Measurements from ENCODE around the gene CCR5. TPM values are rescaled to one million over a fixed set of nuclear protein-coding genes. Genes with fewer than 3 reads are reported as not detected.

Gene CCR5
- total RNA-seq, 8 experiments from 2014 or later, result 0.09 to 0.81 (median 0.40) TPM; not detected in 4

- ATAC-seq (replicated peaks in 6 of 8), result peak in 1 of 8 experiments; percentile 26
- H3K4me1 ChIP-seq (replicated peaks in 1 of 2), result peaks cover 0 to 3% of the 10 kb centered on the region in 2 donors
- in situ Hi-C loops (cut with MboI; ENCODE audit: low pct_unique_long_range_greater_than_20kb in 2 of 9, low sequenced_read_pairs in 9 of 9, unreplicated experiment in 9 of 9), result no loop called here
- WGBS, 10 experiments, result 29 to 100% (median 87%) methylated on average over 1 to 10 of the region's 11 CpGs
- no peak overlapping the region for H3K4me3 ChIP-seq
- no peak overlapping the region for H3K27ac ChIP-seq
Observed at GRCh38 chr3:46405301-46406019, 34.7 kb downstream of the CCR5 start.

DNA sequence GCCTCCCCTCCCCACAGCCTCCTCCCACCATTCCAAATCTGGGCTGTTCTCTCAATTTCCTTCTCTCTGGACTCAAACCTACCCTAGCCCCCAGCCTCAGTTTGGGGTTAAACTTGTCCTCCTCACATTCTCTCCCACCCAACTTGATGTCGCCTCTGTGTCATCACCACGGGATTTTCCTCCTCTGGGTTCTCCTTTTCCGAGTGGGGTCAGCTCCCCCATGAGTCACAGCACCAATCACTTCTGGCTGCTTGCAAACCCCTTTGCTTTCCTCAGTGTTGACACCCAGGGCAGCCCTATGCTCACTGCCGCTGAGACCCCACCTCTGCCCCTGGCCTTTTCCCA lies 35.7 kb downstream of the CCR5 start:
- ATAC-seq (replicated peaks in 6 of 8), result peak in 1 of 8 experiments; percentile 41
- no peak overlapping the region for H3K27ac ChIP-seq
- in situ Hi-C loops (cut with MboI; ENCODE audit: low pct_unique_long_range_greater_than_20kb in 2 of 9, low sequenced_read_pairs in 9 of 9, unreplicated experiment in 9 of 9), result no loop called here
- H3K4me3 ChIP-seq, result no peak overlapping the region
- H3K4me1 ChIP-seq (replicated peaks in 1 of 2), result no peaks in the 10 kb centered on the region
- 80 to 89% methylated on average over 1 to 2 of the region's 4 CpGs; no CpG with 5 or more reads in 8 of the 10 experiments for WGBS, 10 experiments

GRCh38 chr3:46406788-46407611 lies 36.3 kb downstream of the CCR5 start, which contains the start of the genes CCR5AS and CCRL2:
Gene CCR5AS (minus strand): TSS chr3:46407066.
Gene CCRL2 (plus strand): TSS chr3:46407259. CDS start chr3:46408080, 821 bp downstream.
- Histone ChIP-seq H3K27ac (no peak within 1 kb of the TSS), H3K4me3 (no peak within 1 kb of the TSS), H3K4me1 (replicated peaks in 1 of 2) (no peaks in the 10 kb centered on the region)
- 47 to 100% (median 67%) methylated on average over 1 to 8 of the region's 20 CpGs for WGBS, 10 experiments
- in situ Hi-C loops (cut with MboI; ENCODE audit: low pct_unique_long_range_greater_than_20kb in 2 of 9, low sequenced_read_pairs in 9 of 9, unreplicated experiment in 9 of 9), result no loop called here
- peak in 3 of 8 experiments; percentile 39 to 91 (median 89) for ATAC-seq (replicated peaks in 6 of 8)

DNA sequence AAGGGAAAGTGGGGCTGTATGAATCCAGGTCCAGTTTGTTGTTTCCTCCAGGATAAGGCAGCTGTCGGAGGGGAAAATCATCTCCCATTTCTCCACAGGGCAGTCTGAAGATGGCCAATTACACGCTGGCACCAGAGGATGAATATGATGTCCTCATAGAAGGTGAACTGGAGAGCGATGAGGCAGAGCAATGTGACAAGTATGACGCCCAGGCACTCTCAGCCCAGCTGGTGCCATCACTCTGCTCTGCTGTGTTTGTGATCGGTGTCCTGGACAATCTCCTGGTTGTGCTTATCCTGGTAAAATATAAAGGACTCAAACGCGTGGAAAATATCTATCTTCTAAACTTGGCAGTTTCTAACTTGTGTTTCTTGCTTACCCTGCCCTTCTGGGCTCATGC lies 37.2 kb downstream of the CCR5 start:
- WGBS, 10 experiments, result 7 to 100% (median 84%) methylated on average over 1 to 7 of the region's 7 CpGs; no CpG with 5 or more reads in 2 of the 10 experiments
- in situ Hi-C loops (cut with MboI; ENCODE audit: low pct_unique_long_range_greater_than_20kb in 2 of 9, low sequenced_read_pairs in 9 of 9, unreplicated experiment in 9 of 9), result no loop called here
- peak in 2 of 8 experiments; percentile 23 to 42 for ATAC-seq (replicated peaks in 6 of 8)
- Histone ChIP-seq H3K4me1 (replicated peaks in 1 of 2) (no peaks in the 10 kb centered on the region), H3K4me3 (no peak overlapping the region), H3K27ac (no peak overlapping the region)

DNA sequence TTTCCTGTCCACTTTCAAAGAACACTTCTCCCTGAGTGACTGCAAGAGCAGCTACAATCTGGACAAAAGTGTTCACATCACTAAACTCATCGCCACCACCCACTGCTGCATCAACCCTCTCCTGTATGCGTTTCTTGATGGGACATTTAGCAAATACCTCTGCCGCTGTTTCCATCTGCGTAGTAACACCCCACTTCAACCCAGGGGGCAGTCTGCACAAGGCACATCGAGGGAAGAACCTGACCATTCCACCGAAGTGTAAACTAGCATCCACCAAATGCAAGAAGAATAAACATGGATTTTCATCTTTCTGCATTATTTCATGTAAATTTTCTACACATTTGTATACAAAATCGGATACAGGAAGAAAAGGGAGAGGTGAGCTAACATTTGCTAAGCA lies 38.1 kb downstream of the CCR5 start:
- Histone ChIP-seq H3K27ac (no peak overlapping the region), H3K4me1 (replicated peaks in 1 of 2) (no peaks in the 10 kb centered on the region), H3K4me3 (no peak overlapping the region)
- no peak for ATAC-seq (replicated peaks in 6 of 8)
- in situ Hi-C loops (cut with MboI; ENCODE audit: low pct_unique_long_range_greater_than_20kb in 2 of 9, low sequenced_read_pairs in 9 of 9, unreplicated experiment in 9 of 9), result no loop called here
- WGBS, 10 experiments, result 50 to 100% (median 79%) methylated on average over 1 to 7 of the region's 7 CpGs; no CpG with 5 or more reads in 2 of the 10 experiments

DNA sequence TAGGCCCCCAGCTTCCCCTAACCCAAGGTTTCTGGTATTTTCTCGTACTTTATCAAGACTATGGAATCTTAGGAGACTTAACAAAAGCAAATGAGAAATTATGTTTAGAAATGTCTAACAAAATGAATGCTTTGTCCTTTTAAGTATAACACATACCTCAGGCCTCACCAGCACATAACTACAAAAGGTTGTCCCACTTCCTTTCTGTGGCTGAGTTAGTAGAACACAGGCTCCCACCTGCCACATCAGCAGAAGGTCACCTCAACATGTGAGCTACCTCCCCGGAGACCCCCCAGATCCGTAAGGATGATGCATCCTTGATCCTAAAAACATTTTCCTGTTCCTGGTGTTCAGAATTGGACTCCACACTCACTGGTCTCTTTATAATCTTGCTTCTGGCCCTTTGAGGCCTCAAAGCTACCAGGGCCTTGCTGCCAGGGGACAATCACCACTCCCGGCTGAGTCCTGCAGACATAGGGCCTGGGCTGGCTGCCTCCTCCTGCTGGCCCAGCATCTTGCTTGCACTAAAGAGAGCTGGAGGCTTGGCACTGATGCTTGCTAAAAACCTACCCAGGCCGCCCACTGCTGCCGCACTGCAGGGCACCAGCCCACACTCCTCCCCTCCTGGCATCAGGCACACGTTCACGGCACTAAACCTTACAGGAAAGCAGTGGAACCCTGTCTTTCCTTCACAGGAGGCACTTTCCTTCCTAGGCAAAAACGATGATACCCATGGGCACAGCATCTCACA lies 39.2 kb downstream of the CCR5 start:
- in situ Hi-C loops (cut with MboI; ENCODE audit: low pct_unique_long_range_greater_than_20kb in 2 of 9, low sequenced_read_pairs in 9 of 9, unreplicated experiment in 9 of 9), result no loop called here
- no peaks in the 10 kb centered on the region for H3K4me1 ChIP-seq (replicated peaks in 1 of 2)
- H3K27ac ChIP-seq, result no peak overlapping the region
- no peak for ATAC-seq (replicated peaks in 6 of 8)
- H3K4me3 ChIP-seq, result no peak overlapping the region
- 40 to 100% (median 89%) methylated on average over 1 to 9 of the region's 9 CpGs; no CpG with 5 or more reads in 1 of the 10 experiments for WGBS, 10 experiments

DNA sequence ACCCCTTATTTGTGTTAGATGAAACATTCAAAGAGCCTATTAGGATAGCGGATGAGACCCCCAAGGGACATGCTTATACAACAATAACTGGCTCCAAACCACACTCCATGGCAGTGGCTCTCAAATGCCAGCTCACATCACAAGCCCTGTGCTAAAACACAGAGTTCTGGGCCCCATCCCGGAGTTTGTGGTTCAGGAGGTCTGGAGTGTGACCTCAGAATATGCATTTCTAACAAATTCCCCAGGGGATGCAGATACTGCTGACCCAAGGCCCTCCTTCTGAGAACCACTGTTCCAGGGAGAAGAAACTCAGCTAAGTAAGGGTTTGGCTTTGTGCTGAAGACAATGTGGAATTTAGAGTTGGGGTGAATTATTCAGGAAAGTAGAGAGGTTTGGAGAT lies 39.9 kb downstream of the CCR5 start:
- peak in 1 of 8 experiments; percentile 12 for ATAC-seq (replicated peaks in 6 of 8)
- WGBS, 10 experiments, result 42 to 93% (median 88%) methylated on average over 1 to 2 of the region's 2 CpGs; no CpG with 5 or more reads in 6 of the 10 experiments
- Histone ChIP-seq H3K27ac (no peak overlapping the region), H3K4me1 (replicated peaks in 1 of 2) (no peaks in the 10 kb centered on the region), H3K4me3 (no peak overlapping the region)
- in situ Hi-C loops (cut with MboI; ENCODE audit: low pct_unique_long_range_greater_than_20kb in 2 of 9, low sequenced_read_pairs in 9 of 9, unreplicated experiment in 9 of 9), result no loop called here

DNA sequence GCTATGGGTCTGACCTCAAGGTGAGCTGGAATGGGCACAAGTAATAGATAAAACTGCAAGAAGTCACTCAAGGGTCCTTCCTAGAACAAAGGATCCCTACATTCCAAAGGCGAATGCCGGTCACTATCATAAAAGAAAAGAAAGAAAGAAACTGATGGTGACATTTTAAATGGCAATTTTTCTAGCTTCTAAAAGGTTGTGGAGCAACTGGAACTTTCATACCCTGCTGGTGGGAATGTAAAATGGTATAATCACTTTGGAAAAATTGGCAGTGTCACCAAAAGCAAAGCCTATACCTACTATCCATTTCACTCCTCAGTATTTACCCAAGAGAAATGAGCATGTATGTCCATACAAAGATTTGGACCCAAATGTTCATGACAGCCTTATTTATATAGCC lies 40.5 kb downstream of the CCR5 start:
- 80 to 100% (median 89%) methylated on average over 1 to 2 of the region's 2 CpGs; no CpG with 5 or more reads in 2 of the 10 experiments for WGBS, 10 experiments
- H3K27ac ChIP-seq, result no peak overlapping the region
- in situ Hi-C loops (cut with MboI; ENCODE audit: low pct_unique_long_range_greater_than_20kb in 2 of 9, low sequenced_read_pairs in 9 of 9, unreplicated experiment in 9 of 9), result no loop called here

GRCh38 chr3:46412786-46413298 lies 42.1 kb downstream of the CCR5 start:
- Histone ChIP-seq H3K27ac (no peak overlapping the region), H3K4me3 (no peak overlapping the region), H3K4me1 (replicated peaks in 1 of 2) (peaks cover 0 to 5% of the 10 kb centered on the region in 2 donors)
- in situ Hi-C loops (cut with MboI; ENCODE audit: low pct_unique_long_range_greater_than_20kb in 2 of 9, low sequenced_read_pairs in 9 of 9, unreplicated experiment in 9 of 9), result no loop called here
- 0 to 100% (median 72%) methylated on average over 1 to 3 of the region's 3 CpGs; no CpG with 5 or more reads in 1 of the 10 experiments for WGBS, 10 experiments
- no peak for ATAC-seq (replicated peaks in 6 of 8)

More for the DNA sequence above, 40.5 kb downstream of the CCR5 start:
- peaks cover 0 to 2% of the 10 kb centered on the region in 2 donors for H3K4me1 ChIP-seq (replicated peaks in 1 of 2)
- no peak for ATAC-seq (replicated peaks in 6 of 8)
- no peak overlapping the region for H3K4me3 ChIP-seq

- Histone ChIP-seq H3K4me1 (replicated peaks in 1 of 2) (peaks cover 0 to 5% of the 10 kb centered on the region in 2 donors), H3K4me3 (no peak overlapping the region), H3K27ac (no peak overlapping the region)
- no peak for ATAC-seq (replicated peaks in 6 of 8)
- 22 to 100% (median 71%) methylated on average over 1 to 5 of the region's 5 CpGs for WGBS, 10 experiments
- in situ Hi-C loops (cut with MboI; ENCODE audit: low pct_unique_long_range_greater_than_20kb in 2 of 9, low sequenced_read_pairs in 9 of 9, unreplicated experiment in 9 of 9), result no loop called here
Observed at GRCh38 chr3:46413951-46414350, 43.2 kb downstream of the CCR5 start.

DNA sequence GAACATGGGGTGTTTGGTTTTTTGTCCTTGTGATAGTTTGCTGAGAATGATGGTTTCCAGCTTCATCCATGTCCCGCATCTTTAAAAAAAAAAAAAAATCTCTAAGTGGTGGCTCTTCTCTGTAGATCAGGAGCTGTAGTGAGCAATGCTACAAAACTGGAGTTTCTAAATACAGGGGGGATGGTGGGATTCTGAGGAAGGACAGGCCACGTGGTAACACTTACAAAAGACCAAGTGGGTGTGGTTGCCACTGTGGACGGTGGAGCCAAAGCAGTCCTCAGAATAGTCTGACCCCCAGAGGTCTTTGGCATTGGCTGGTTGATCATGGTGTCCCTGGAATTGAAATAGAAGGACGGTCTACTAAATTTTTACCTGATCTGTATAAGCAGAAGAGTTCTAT lies 44.0 kb downstream of the CCR5 start:
- in situ Hi-C loops (cut with MboI; ENCODE audit: low pct_unique_long_range_greater_than_20kb in 2 of 9, low sequenced_read_pairs in 9 of 9, unreplicated experiment in 9 of 9), result no loop called here
- Histone ChIP-seq H3K4me1 (replicated peaks in 1 of 2) (peaks cover 0 to 5% of the 10 kb centered on the region in 2 donors), H3K4me3 (no peak overlapping the region), H3K27ac (no peak overlapping the region)
- 41 to 100% (median 80%) methylated on average over 1 to 4 of the region's 4 CpGs; no CpG with 5 or more reads in 2 of the 10 experiments for WGBS, 10 experiments
- ATAC-seq (replicated peaks in 6 of 8), result no peak

DNA sequence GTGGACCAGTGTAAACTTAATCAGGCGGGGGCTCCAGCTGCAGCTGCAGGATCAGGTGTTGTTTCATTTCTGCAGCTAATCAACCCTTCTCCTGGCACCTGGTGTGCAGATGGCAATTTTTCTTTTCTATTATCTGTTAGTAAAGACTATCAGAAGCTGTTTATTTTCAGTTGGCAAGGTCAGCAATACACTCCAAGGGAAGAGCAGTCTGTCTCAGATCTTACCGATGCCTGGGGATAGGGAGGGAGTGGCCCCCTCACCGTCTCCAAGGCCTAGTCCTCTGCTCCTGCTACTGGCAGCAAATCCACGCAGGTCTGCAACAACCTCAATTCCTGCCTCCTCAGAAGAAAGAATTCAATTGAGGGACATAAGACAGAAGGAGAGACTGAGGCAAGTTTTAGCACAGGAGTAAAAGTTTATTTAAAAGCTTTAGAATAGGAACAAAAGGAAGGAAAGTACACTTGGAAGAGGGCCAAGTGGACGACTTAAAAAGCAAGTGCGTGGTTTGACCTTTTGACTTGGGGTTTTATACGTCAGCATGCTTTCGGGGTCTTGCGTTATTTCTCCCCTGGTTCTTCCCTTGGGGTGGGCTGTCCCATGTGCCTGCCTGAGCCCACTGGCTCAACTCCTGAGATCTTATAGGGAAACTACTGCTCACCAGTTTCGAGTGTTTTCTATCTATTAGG lies 45.5 kb downstream of the CCR5 start:
- in situ Hi-C loops (cut with MboI; ENCODE audit: low pct_unique_long_range_greater_than_20kb in 2 of 9, low sequenced_read_pairs in 9 of 9, unreplicated experiment in 9 of 9), result no loop called here
- WGBS, 10 experiments, result 23 to 90% (median 55%) methylated on average over 1 to 8 of the region's 10 CpGs; no CpG with 5 or more reads in 1 of the 10 experiments
- Histone ChIP-seq H3K4me3 (no peak overlapping the region), H3K27ac (no peak overlapping the region), H3K4me1 (replicated peaks in 1 of 2) (peaks cover 0 to 5% of the 10 kb centered on the region in 2 donors)
- peak in 6 of 8 experiments; percentile 24 to 47 (median 36) for ATAC-seq (replicated peaks in 6 of 8)

Measured in motor neuron (in vitro differentiated cells).